MM.1S (cell line): Measurements from ENCODE around the gene NCKAP5.

Experiments used
- DNase-seq: peaks from one replicate; pipeline ENCODE4 v3.0.0-alpha.2; 2015
- H2AFZ ChIP-seq: fragments of 300-600 bp; sonication (generic); 2 replicates; pipeline ENCODE4 v1.6.0; 2016; ENCODE audit warnings: antibody characterized with exemption, low read length
- H3F3A ChIP-seq: fragments of 300-600 bp; sonication (generic); 2 replicates; pipeline ENCODE4 v1.6.1; 2016; ENCODE audit warnings: mild to moderate bottlenecking, antibody characterized with exemption, low read length, moderate library complexity, mixed read lengths; ENCODE audit not compliant: insufficient read depth
- H3K27ac ChIP-seq: fragments of 300-600 bp; sonication (generic); 2 replicates; pipeline ENCODE4 v1.5.1; 2016; ENCODE audit warnings: mild to moderate bottlenecking, low read length
- H3K27me3 ChIP-seq: fragments of 300-600 bp; sonication (generic); replicated peaks from 2 replicates; pipeline ENCODE4 v1.6.0; 2016; ENCODE audit warnings: low read length; ENCODE audit not compliant: insufficient read depth
- H3K36me3 ChIP-seq: fragments of 300-600 bp; sonication (generic); replicated peaks from 2 replicates; pipeline ENCODE4 v1.6.1; 2016; ENCODE audit warnings: mild to moderate bottlenecking, low read length, mixed read lengths; ENCODE audit not compliant: insufficient read depth
- H3K4me1 ChIP-seq: fragments of 300-600 bp; sonication (generic); 2 replicates; pipeline ENCODE4 v1.6.1; 2016; ENCODE audit warnings: low read length, mixed read lengths
- H3K4me2 ChIP-seq: fragments of 300-600 bp; sonication (generic); 2 replicates; pipeline ENCODE4 v1.6.0; 2016; ENCODE audit warnings: low read depth, low read length
- H3K4me3 ChIP-seq: fragments of 300-600 bp; sonication (generic); 2 replicates; pipeline ENCODE4 v1.5.1; 2016; ENCODE audit warnings: low read length, mixed read lengths
- H3K79me2 ChIP-seq: fragments of 300-600 bp; sonication (generic); 2 replicates; pipeline ENCODE4 v1.6.1; 2016; ENCODE audit warnings: mixed run types, low read length, mixed read lengths
- H3K9ac ChIP-seq: fragments of 300-600 bp; sonication (generic); 2 replicates; pipeline ENCODE4 v1.6.1; 2016; ENCODE audit warnings: low read length, mixed read lengths
- H3K9me2 ChIP-seq: fragments of 300-600 bp; sonication (generic); replicated peaks from 2 replicates; pipeline ENCODE4 v1.6.1; 2016; ENCODE audit warnings: mild to moderate bottlenecking, low read length, mixed read lengths; ENCODE audit not compliant: insufficient read depth
- H3K9me3 ChIP-seq: fragments of 300-600 bp; sonication (generic); replicated peaks from 2 replicates; pipeline ENCODE4 v1.6.1; 2016; ENCODE audit warnings: mild to moderate bottlenecking, low read length, mixed read lengths; ENCODE audit not compliant: insufficient read depth
- H4K20me1 ChIP-seq: fragments of 300-600 bp; sonication (generic); 2 replicates; pipeline ENCODE4 v1.6.1; 2016; ENCODE audit warnings: mild to moderate bottlenecking, low read length, moderate library complexity, mixed read lengths; ENCODE audit not compliant: insufficient read depth
- EZH2 ChIP-seq: fragments of 300-600 bp; sonication (generic); optimal IDR thresholded peaks from 2 replicates; pipeline ENCODE3; 2017; ENCODE audit warnings: low read depth, mild to moderate bottlenecking, antibody characterized with exemption, low read length, mixed read lengths
- EZH2phosphoT487 ChIP-seq: fragments of 300-600 bp; sonication (generic); IDR thresholded peaks from 2 replicates; pipeline ENCODE4 v1.6.1; 2018; ENCODE audit warnings: antibody characterized with exemption, low read length
- TF ChIP-seq, protein P1 (sequence below): fragments of 300-600 bp; sonication (generic); IDR thresholded peaks from 2 replicates; pipeline ENCODE4 v1.5.1; 2016; ENCODE audit warnings: antibody characterized with exemption, low read length, mixed read lengths

The NCKAP5 gene

DNA sequence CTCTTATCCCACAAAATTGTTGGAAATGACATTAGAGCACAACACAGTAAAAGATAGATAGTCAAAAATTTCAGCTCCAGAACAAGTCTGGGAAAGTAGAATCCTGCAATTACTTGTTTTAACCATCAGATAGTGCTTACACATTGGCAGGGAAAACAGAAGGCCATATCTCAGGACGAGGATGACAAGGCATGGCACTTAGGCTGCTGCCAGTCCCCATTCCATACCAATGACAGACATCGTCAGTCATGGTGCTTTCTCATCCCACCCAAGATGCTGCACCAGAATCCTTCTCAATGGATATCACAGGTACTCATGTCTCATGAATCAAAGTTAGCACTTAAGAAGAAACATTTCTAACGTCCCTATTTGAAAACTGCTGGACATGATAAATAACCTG, 187.3 kb downstream of the NCKAP5 start:
- H3K27ac ChIP-seq, result no peak overlapping the region

DNA sequence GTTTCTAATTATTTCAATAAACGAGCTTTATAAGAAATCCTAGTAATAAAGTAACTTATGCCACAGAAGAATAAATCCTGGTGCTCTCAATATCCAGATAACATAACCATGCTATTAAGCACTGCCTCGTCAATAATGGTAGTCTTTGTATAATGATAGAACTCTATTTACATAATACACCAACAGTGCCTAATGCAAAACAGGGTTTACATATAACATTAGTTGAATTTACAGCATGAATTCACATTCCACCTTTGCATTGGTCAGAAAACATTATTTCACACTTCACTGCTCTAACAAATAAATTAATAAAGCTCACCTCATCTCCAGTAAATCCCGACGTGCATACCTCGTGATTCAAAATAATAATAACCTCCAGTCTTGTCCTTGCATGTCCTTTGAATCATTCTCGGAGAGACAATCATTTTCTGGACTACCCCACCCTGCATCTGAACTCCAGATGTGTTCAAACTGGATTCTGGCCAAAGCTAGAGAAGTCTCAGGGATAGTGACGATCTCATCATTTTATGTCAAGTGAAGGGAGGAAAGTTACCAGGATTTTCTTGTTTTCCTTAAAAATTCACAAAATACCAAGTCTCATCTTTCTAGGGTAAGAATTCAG, 189.2 kb downstream of the NCKAP5 start:
- H3K9me2 ChIP-seq, result no peaks in the 10 kb centered on the region; the same call in 1 of the 2 replicates
- no peaks in the 10 kb centered on the region for H3K79me2 ChIP-seq
- H3K9ac ChIP-seq, result no peak overlapping the region
- no peak overlapping the region for H2AFZ ChIP-seq
- H3K36me3 ChIP-seq, result no peaks in the 10 kb centered on the region
- no peaks in the 10 kb centered on the region for H3K27me3 ChIP-seq
- no peaks in the 10 kb centered on the region for H3F3A ChIP-seq
- no peaks in the 10 kb centered on the region for H4K20me1 ChIP-seq
- H3K4me1 ChIP-seq, result no peaks in the 10 kb centered on the region
- H3K27ac ChIP-seq, result no peak overlapping the region
- no peak overlapping the region for H3K4me3 ChIP-seq
- H3K4me2 ChIP-seq, result no peak overlapping the region
- DNase-seq, result no peak
- TF ChIP-seq, protein P1, sequence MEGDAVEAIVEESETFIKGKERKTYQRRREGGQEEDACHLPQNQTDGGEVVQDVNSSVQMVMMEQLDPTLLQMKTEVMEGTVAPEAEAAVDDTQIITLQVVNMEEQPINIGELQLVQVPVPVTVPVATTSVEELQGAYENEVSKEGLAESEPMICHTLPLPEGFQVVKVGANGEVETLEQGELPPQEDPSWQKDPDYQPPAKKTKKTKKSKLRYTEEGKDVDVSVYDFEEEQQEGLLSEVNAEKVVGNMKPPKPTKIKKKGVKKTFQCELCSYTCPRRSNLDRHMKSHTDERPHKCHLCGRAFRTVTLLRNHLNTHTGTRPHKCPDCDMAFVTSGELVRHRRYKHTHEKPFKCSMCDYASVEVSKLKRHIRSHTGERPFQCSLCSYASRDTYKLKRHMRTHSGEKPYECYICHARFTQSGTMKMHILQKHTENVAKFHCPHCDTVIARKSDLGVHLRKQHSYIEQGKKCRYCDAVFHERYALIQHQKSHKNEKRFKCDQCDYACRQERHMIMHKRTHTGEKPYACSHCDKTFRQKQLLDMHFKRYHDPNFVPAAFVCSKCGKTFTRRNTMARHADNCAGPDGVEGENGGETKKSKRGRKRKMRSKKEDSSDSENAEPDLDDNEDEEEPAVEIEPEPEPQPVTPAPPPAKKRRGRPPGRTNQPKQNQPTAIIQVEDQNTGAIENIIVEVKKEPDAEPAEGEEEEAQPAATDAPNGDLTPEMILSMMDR, result no peak
- TF ChIP-seq EZH2phosphoT487 (no peak), EZH2 (no peak)
- no peaks in the 10 kb centered on the region for H3K9me3 ChIP-seq

More for the DNA sequence above, 187.3 kb downstream of the NCKAP5 start:
- Histone ChIP-seq H3K4me1 (no peaks in the 10 kb centered on the region), H3K9me3 (no peaks in the 10 kb centered on the region), H4K20me1 (no peaks in the 10 kb centered on the region), H3K4me3 (no peak overlapping the region), H2AFZ (no peak overlapping the region), H3K9me2 (no peaks in the 10 kb centered on the region; the same call in 1 of the 2 replicates), H3K4me2 (no peak overlapping the region), H3K36me3 (no peaks in the 10 kb centered on the region), H3F3A (no peaks in the 10 kb centered on the region), H3K79me2 (no peaks in the 10 kb centered on the region), H3K27me3 (no peaks in the 10 kb centered on the region), H3K9ac (no peak overlapping the region)
- TF ChIP-seq EZH2phosphoT487 (no peak), EZH2 (no peak)
- TF ChIP-seq, protein P1, result no peak
- no peak for DNase-seq

DNA sequence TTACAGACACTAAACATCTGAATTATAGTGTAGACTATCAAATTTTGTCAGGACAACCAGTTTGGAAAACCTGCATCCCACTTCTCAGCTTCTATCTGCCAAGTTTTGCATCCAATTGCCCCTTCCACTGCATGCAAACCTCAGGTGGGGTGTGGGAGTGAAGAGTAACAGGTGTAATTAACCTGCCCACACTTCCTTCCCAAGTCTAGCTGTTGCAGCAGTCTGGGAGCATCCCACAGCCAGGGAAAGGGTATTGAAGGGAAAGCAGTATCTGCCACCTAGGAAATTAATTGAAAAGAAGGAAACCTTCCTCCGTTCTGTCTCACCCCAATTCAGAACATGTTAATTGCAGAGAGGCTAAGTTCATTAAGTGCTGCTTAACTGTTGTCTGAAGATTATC, 189.9 kb downstream of the NCKAP5 start:
- Histone ChIP-seq H3K4me2 (no peak overlapping the region), H3K36me3 (no peaks in the 10 kb centered on the region), H3K9me2 (no peaks in the 10 kb centered on the region; the same call in 1 of the 2 replicates), H3K27me3 (no peaks in the 10 kb centered on the region), H3K4me3 (no peak overlapping the region), H3K9me3 (no peaks in the 10 kb centered on the region), H3K9ac (no peak overlapping the region), H3F3A (no peaks in the 10 kb centered on the region), H3K4me1 (no peaks in the 10 kb centered on the region), H2AFZ (no peak overlapping the region), H3K79me2 (no peaks in the 10 kb centered on the region), H3K27ac (no peak overlapping the region), H4K20me1 (no peaks in the 10 kb centered on the region)
- no peak for DNase-seq
- TF ChIP-seq EZH2phosphoT487 (no peak), EZH2 (no peak)
- TF ChIP-seq, protein P1, result no peak
